H9 (cell line): Measurements from ENCODE around the gene ALG2. TPM values are rescaled to one million over a fixed set of nuclear protein-coding genes. Genes with fewer than 3 reads are reported as not detected.

ENCODE experiments used
- DNase-seq: peaks from one replicate; pipeline ENCODE4 v3.0.0-alpha.2; 2017
- H2AFZ ChIP-seq: one replicate; pipeline ENCODE4 v1.6.1; 2013; ENCODE audit warnings: mild to moderate bottlenecking, low read length, control low read depth, moderate library complexity
- H2AK5ac ChIP-seq: 2 replicates; pipeline ENCODE4 v1.6.1; 2013; ENCODE audit warnings: low read length, control low read depth, mixed read lengths; ENCODE audit not compliant: insufficient read length
- H2BK120ac ChIP-seq: one replicate; pipeline ENCODE4 v1.6.1; 2013; ENCODE audit warnings: low read depth, mild to moderate bottlenecking, low read length, control low read depth, inconsistent platforms; ENCODE audit not compliant: poor library complexity, severe bottlenecking
- H2BK12ac ChIP-seq: 2 replicates; pipeline ENCODE4 v1.6.1; 2013; ENCODE audit warnings: low read length, control low read depth, mixed read lengths, low read depth; ENCODE audit not compliant: insufficient read length
- H2BK15ac ChIP-seq: 2 replicates; pipeline ENCODE4 v1.6.1; 2013; ENCODE audit warnings: low read depth, low read length, control low read depth
- H2BK20ac ChIP-seq: one replicate; pipeline ENCODE4 v1.6.1; 2013; ENCODE audit warnings: low read depth, mild to moderate bottlenecking, low read length, control low read depth, inconsistent platforms; ENCODE audit not compliant: poor library complexity, severe bottlenecking
- H2BK5ac ChIP-seq: 2 replicates; pipeline ENCODE4 v1.6.1; 2013; ENCODE audit warnings: low read length, control low read depth, mixed read lengths; ENCODE audit not compliant: insufficient read length
- H3K14ac ChIP-seq: 2 replicates; pipeline ENCODE4 v1.6.1; 2013; ENCODE audit warnings: low read length, control low read depth; ENCODE audit not compliant: insufficient read depth
- H3K18ac ChIP-seq: 2 replicates; pipeline ENCODE4 v1.6.1; 2013; ENCODE audit warnings: low read depth, mild to moderate bottlenecking, mixed read lengths, low read length, control low read depth; ENCODE audit not compliant: insufficient read length
- H3K23ac ChIP-seq: 2 replicates; pipeline ENCODE4 v1.6.1; 2013; ENCODE audit warnings: low read length, control low read depth, mixed read lengths, low read depth; ENCODE audit not compliant: insufficient read length
- H3K23me2 ChIP-seq: 2 replicates; pipeline ENCODE4 v1.6.1; 2013; ENCODE audit warnings: low read depth, mild to moderate bottlenecking, mixed read lengths, low read length, control low read depth; ENCODE audit not compliant: insufficient read length, poor library complexity, severe bottlenecking
- H3K27ac ChIP-seq: 2 replicates; pipeline ENCODE4 v1.5.1; 2013; ENCODE audit warnings: low read length, control low read depth, mixed read lengths, low read depth; ENCODE audit not compliant: insufficient read length
- H3K27me3 ChIP-seq: 2 replicates; pipeline ENCODE4 v1.6.1; 2013; ENCODE audit warnings: low read length, control low read depth, inconsistent platforms; ENCODE audit not compliant: insufficient read depth
- H3K4ac ChIP-seq: 2 replicates; pipeline ENCODE4 v1.6.1; 2013; ENCODE audit warnings: low read depth, mild to moderate bottlenecking, control low read depth, inconsistent platforms, low read length, moderate library complexity
- H3K4me1 ChIP-seq: 2 replicates; pipeline ENCODE4 v1.6.1; 2013; ENCODE audit warnings: low read length, control low read depth, inconsistent platforms; ENCODE audit not compliant: insufficient read depth
- H3K4me2 ChIP-seq: 2 replicates; pipeline ENCODE4 v1.6.1; 2013; ENCODE audit warnings: low read length, control low read depth, mixed read lengths; ENCODE audit not compliant: insufficient read length, insufficient read depth
- H3K56ac ChIP-seq: 2 replicates; pipeline ENCODE4 v1.6.1; 2013; ENCODE audit warnings: low read depth, mild to moderate bottlenecking, mixed read lengths, low read length, control low read depth; ENCODE audit not compliant: insufficient read length
- H3K79me1 ChIP-seq: 2 replicates; pipeline ENCODE4 v1.6.1; 2013; ENCODE audit warnings: low read depth, mild to moderate bottlenecking, moderate library complexity, low read length, control low read depth, inconsistent platforms; ENCODE audit not compliant: insufficient read depth, poor library complexity, severe bottlenecking
- H3K79me2 ChIP-seq: 2 replicates; pipeline ENCODE4 v1.6.1; 2013; ENCODE audit warnings: low read length, control low read depth, inconsistent platforms; ENCODE audit not compliant: insufficient read depth
- H3K9ac ChIP-seq: 2 replicates; pipeline ENCODE4 v1.6.1; 2013; ENCODE audit warnings: low read length, control low read depth, mixed read lengths; ENCODE audit not compliant: insufficient read length; ENCODE audit errors: extremely low read depth
- H3K9me3 ChIP-seq: one replicate; pipeline ENCODE4 v1.6.1; 2013; ENCODE audit warnings: low read depth, low read length, inconsistent platforms; ENCODE audit not compliant: control insufficient read depth
- H3T11ph ChIP-seq: one replicate; pipeline ENCODE4 v1.6.1; 2013; ENCODE audit warnings: mild to moderate bottlenecking, low read length, control low read depth, inconsistent platforms
- H4K20me1 ChIP-seq: one replicate; pipeline ENCODE4 v1.6.1; 2013; ENCODE audit not compliant: control insufficient read depth, insufficient read length, insufficient read depth
- H4K5ac ChIP-seq: 2 replicates; pipeline ENCODE4 v1.6.1; 2013; ENCODE audit warnings: low read depth, mild to moderate bottlenecking, mixed read lengths, low read length, control low read depth; ENCODE audit not compliant: insufficient read length
- H4K8ac ChIP-seq: replicated peaks from 2 replicates; pipeline ENCODE4 v1.6.1; 2013; ENCODE audit warnings: low read length, control low read depth, mixed read lengths, low read depth; ENCODE audit not compliant: insufficient read length
- H4K91ac ChIP-seq: 2 replicates; pipeline ENCODE4 v1.6.1; 2013; ENCODE audit warnings: low read depth, mild to moderate bottlenecking, moderate library complexity, mixed read lengths, low read length, control low read depth; ENCODE audit not compliant: insufficient read length
- H3K27ac Mint-ChIP-seq, 3 experiments: 2 replicates in 2 of 3; 3 replicates in 1 of 3; pipeline ENCODE4 v1.8.0; 2020 to 2021; ENCODE audit warnings: mixed read lengths in 3 of 3, mild to moderate bottlenecking in 1 of 3, moderate library complexity in 1 of 3
- H3K27me3 Mint-ChIP-seq: 2 replicates; pipeline ENCODE4 v1.8.0; 2021; ENCODE audit warnings: low read depth, mild to moderate bottlenecking, moderate library complexity, mixed read lengths
- H3K36me3 Mint-ChIP-seq, 3 experiments: 2 replicates in 2 of 3; 3 replicates in 1 of 3; pipeline ENCODE4 v1.8.0; 2020 to 2021; ENCODE audit warnings: low read depth in 3 of 3, mixed read lengths in 3 of 3; ENCODE audit not compliant: insufficient read depth in 1 of 3
- H3K4me1 Mint-ChIP-seq, 2 experiments: 2 replicates each; pipeline ENCODE4 v1.8.0; 2020; ENCODE audit warnings: mixed read lengths in 2 of 2
- H3K4me3 Mint-ChIP-seq, 2 experiments: 2 replicates in 1 of 2; 3 replicates in 1 of 2; pipeline ENCODE4 v1.8.0; 2020 to 2021; ENCODE audit warnings: mild to moderate bottlenecking in 2 of 2, mixed read lengths in 2 of 2, moderate library complexity in 1 of 2
- H3K9me3 Mint-ChIP-seq, 2 experiments: 2 replicates in 1 of 2; 3 replicates in 1 of 2; pipeline ENCODE4 v1.8.0; 2020; ENCODE audit warnings: mild to moderate bottlenecking in 2 of 2, mixed read lengths in 2 of 2, moderate library complexity in 1 of 2
- WGBS: extraction: QIAGEN DNeasy Blood & Tissue Kit; methylation state at CpG from one replicate; pipeline ENCODE4 v1.1.7; 2013; ENCODE audit warnings: missing lambda C conversion rate, low lambda C conversion rate, mixed read lengths; ENCODE audit not compliant: insufficient read length; ENCODE audit errors: extremely low coverage; 5-methylcytosine and 5-hydroxymethylcytosine counted together
- total RNA-seq: library from RNA; stranded (reverse); gene quantifications from 2 replicates; pipeline ENCODE4 v1.2.1, GENCODE V29; 2021
- TF ChIP-seq, protein P1 (sequence below): fragments of 200-600 bp; sonication (generic); conservative IDR thresholded peaks from 3 replicates; pipeline ENCODE4 v1.8.0; 2021; ENCODE audit warnings: antibody characterized with exemption, mild to moderate bottlenecking

The ALG2 gene
- total RNA-seq, 1 experiment from 2014 or later: 30.1 TPM

DNA sequence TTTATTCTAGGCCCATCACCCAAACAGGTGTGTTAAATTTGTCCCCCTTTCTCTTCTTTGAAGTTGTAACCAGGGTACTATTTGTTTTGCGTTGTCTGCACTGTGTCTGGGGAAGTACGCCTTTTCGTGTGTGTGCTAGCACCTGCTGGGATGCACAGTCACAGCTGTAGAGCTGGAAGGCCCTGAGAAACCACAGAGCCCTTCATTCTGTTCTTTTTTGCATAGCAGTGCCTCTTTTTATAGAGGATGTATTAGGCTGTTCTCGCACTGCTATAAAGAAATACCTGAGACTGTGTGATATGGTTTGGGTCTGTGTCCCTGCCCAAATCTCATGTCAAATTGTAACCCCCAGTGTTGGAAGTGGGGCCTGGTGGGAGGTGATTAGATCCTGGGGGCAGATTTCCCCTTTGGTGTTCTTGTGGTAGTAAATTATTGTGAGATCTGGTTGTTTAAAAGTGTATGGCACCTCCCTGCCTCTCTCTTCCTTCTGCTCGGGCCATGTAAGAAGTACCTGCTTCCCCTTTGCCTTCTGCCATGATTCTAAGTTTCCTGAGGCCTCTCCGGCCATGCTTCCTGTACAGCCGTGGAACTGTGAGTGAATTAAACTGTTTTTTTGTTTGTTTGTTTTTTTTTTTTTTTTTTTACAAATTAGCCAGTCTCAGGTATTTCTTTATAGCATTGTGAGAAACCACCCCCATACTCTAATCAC is 14.3 kb upstream of the ALG2 start:
- no peak overlapping the region for H3T11ph ChIP-seq
- Mint-ChIP-seq H3K4me3 (no peak overlapping the region), H3K27ac (0 out of 7 replicates have a peak overlapping the region, but pooled peaks of 1 of the 3 experiments have one; percentile 8), H3K27me3 (no peaks in the 10 kb centered on the region), H3K36me3 (peaks cover 0 to 4% (median 3%) of the 10 kb centered on the region in 3 experiments; a peak in 6 of 7 replicates), H3K4me1 (no peaks in the 10 kb centered on the region), H3K9me3 (no peaks in the 10 kb centered on the region)
- H3K9me3 ChIP-seq: no peaks in the 10 kb centered on the region
- no peak overlapping the region for H3K4ac ChIP-seq
- H3K79me1 ChIP-seq: no peaks in the 10 kb centered on the region
- H4K20me1 ChIP-seq: no peaks in the 10 kb centered on the region
- no peak overlapping the region for H2BK20ac ChIP-seq
- H4K5ac ChIP-seq: no peak overlapping the region
- no peak overlapping the region for H3K23ac ChIP-seq
- no peak overlapping the region for H3K4me2 ChIP-seq
- H3K56ac ChIP-seq: no peak overlapping the region
- no peak overlapping the region for H2AK5ac ChIP-seq
- H3K18ac ChIP-seq: no peak overlapping the region
- TF ChIP-seq, protein P1, sequence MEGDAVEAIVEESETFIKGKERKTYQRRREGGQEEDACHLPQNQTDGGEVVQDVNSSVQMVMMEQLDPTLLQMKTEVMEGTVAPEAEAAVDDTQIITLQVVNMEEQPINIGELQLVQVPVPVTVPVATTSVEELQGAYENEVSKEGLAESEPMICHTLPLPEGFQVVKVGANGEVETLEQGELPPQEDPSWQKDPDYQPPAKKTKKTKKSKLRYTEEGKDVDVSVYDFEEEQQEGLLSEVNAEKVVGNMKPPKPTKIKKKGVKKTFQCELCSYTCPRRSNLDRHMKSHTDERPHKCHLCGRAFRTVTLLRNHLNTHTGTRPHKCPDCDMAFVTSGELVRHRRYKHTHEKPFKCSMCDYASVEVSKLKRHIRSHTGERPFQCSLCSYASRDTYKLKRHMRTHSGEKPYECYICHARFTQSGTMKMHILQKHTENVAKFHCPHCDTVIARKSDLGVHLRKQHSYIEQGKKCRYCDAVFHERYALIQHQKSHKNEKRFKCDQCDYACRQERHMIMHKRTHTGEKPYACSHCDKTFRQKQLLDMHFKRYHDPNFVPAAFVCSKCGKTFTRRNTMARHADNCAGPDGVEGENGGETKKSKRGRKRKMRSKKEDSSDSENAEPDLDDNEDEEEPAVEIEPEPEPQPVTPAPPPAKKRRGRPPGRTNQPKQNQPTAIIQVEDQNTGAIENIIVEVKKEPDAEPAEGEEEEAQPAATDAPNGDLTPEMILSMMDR: no peak
- H3K79me2 ChIP-seq: no peaks in the 10 kb centered on the region
- no peak overlapping the region for H4K8ac ChIP-seq
- no peak overlapping the region for H3K27ac ChIP-seq
- no peak overlapping the region for H2BK5ac ChIP-seq
- WGBS: no CpG with 5 or more reads among the region's 7 CpGs
- no peak overlapping the region for H4K91ac ChIP-seq
- H3K23me2 ChIP-seq: no peaks in the 10 kb centered on the region
- H2BK120ac ChIP-seq: no peak overlapping the region
- no peak overlapping the region for H3K14ac ChIP-seq
- no peak overlapping the region for H2AFZ ChIP-seq
- H2BK12ac ChIP-seq: no peak overlapping the region
- no peak for DNase-seq
- H3K9ac ChIP-seq: no peak overlapping the region
- H3K4me1 ChIP-seq: no peaks in the 10 kb centered on the region
- no peaks in the 10 kb centered on the region for H3K27me3 ChIP-seq
- H2BK15ac ChIP-seq: no peak overlapping the region
